K562 (cell line): ENCODE data around the gene ZC3H13. TPM values are rescaled to one million over a fixed set of nuclear protein-coding genes. Genes with fewer than 3 reads are reported as not detected.

ENCODE experiments used
- ATAC-seq: fragments of 200-7000 bp; cut with Tn5 transposase; 3 replicates; pipeline ENCODE4 v1.9.1; 2020; ENCODE audit warnings: moderate library complexity
- BruUV-seq: library from RNA; stranded (reverse); fragments of 400-500 nt; replicated peaks from 2 replicates; lab custom pipeline; 2021; lab: Mats Ljungman, UMichigan
- CTCF ChIA-PET: fragments of 300-600 bp; formaldehyde crosslinking; extraction: SDS; loops from one replicate; lab custom pipeline; 2021; ENCODE audit warnings: low intra/inter-chr PET ratio; lab: Yijun Ruan, JAX
- POLR2A ChIA-PET: fragments of 300-600, 350-650 bp; sonication (Branson Sonifier 250); formaldehyde crosslinking; extraction: SDS; loops from one replicate; lab custom pipeline; 2021; ENCODE audit warnings: antibody characterized with exemption, inconsistent platforms; lab: Yijun Ruan, JAX
- DNase-seq, 4 experiments: peaks; one replicate each; pipeline versions ENCODE4 v3.0.0 to v3.0.0-alpha.2; 2011 to 2018; ENCODE audit warnings: low spot score in 3 of 4, mixed read lengths in 3 of 4; ENCODE audit errors: extremely low read depth in 1 of 4
- FAIRE-seq: peaks from 2 replicates; lab custom pipeline; 2011; peaks lifted over from hg19 to GRCh38; lab: Jason Lieb, UNC
- H2AFZ ChIP-seq: 2 replicates; pipeline ENCODE4 v1.6.0; 2011; ENCODE audit warnings: low read depth, low read length, control low read depth, inconsistent platforms
- H3K27ac ChIP-seq: fragments of 200-600 bp; 3 replicates; pipeline ENCODE4 v1.8.0; 2011; ENCODE audit warnings: low read depth, mild to moderate bottlenecking, control low read depth, inconsistent platforms, low read length, moderate library complexity, mixed read lengths; ENCODE audit errors: extremely low read depth
- H3K27me3 ChIP-seq, 2 experiments: fragments of 300-600 bp in 1 of 2; 2 replicates in 1 of 2; 3 replicates in 1 of 2; pipeline versions ENCODE4 v1.6.0 to v1.8.0; 2011; ENCODE audit warnings: inconsistent platforms in 2 of 2, low read length in 2 of 2, mild to moderate bottlenecking in 1 of 2, mixed read lengths in 1 of 2, moderate library complexity in 1 of 2; ENCODE audit not compliant: control insufficient read depth in 2 of 2, insufficient read depth in 2 of 2
- H3K36me3 ChIP-seq: fragments of 300-600 bp; 3 replicates; pipeline ENCODE4 v1.8.0; 2011; ENCODE audit warnings: mild to moderate bottlenecking, low read length, inconsistent platforms; ENCODE audit not compliant: control insufficient read depth, insufficient read depth
- H3K4me1 ChIP-seq, 2 experiments: fragments of 200-600 bp in 1 of 2; replicated peaks in 1 of 2; 2 replicates in 1 of 2; 3 replicates in 1 of 2; pipeline versions ENCODE4 v1.5.1 to v1.8.0; 2011; ENCODE audit warnings: inconsistent platforms in 2 of 2, low read length in 2 of 2, mild to moderate bottlenecking in 1 of 2, mixed read lengths in 1 of 2, moderate library complexity in 1 of 2; ENCODE audit not compliant: control insufficient read depth in 2 of 2, insufficient read depth in 2 of 2
- H3K4me2 ChIP-seq: 2 replicates; pipeline ENCODE4 v1.6.1; 2011; ENCODE audit warnings: low read length, control low read depth, inconsistent platforms, mixed read lengths; ENCODE audit not compliant: insufficient read depth
- H3K4me3 ChIP-seq: fragments of 200-600 bp; sonication (generic), shearing (Covaris generic); 2 replicates; pipeline ENCODE4 v1.5.1; 2016; ENCODE audit warnings: control low read depth, inconsistent platforms
- H3K79me2 ChIP-seq: fragments of 200-600 bp; 3 replicates; pipeline ENCODE4 v1.8.0; 2011; ENCODE audit warnings: low read length, inconsistent platforms; ENCODE audit not compliant: control insufficient read depth, insufficient read depth
- H3K9ac ChIP-seq, 2 experiments: 2 replicates each; pipeline versions ENCODE4 v1.6.0 to v1.6.1; 2011; ENCODE audit warnings: low read depth in 2 of 2, low read length in 2 of 2, control low read depth in 1 of 2, inconsistent platforms in 1 of 2, mild to moderate bottlenecking in 1 of 2, mixed read lengths in 1 of 2; ENCODE audit not compliant: insufficient read depth in 1 of 2
- H3K9me1 ChIP-seq: one replicate; pipeline ENCODE4 v1.6.0; 2011; ENCODE audit warnings: inconsistent platforms, mild to moderate bottlenecking, low read length, moderate library complexity; ENCODE audit not compliant: control insufficient read depth, insufficient read depth
- H3K9me3 ChIP-seq: replicated peaks from 2 replicates; pipeline ENCODE4 v1.5.1; 2011; ENCODE audit warnings: low read depth, low read length, inconsistent platforms; ENCODE audit not compliant: control insufficient read depth, insufficient read depth
- H4K20me1 ChIP-seq: replicated peaks from 2 replicates; pipeline ENCODE4 v1.6.1; 2011; ENCODE audit warnings: low read length, inconsistent platforms, mixed read lengths; ENCODE audit not compliant: control insufficient read depth, insufficient read depth
- ARID4B ChIP-seq: sonication (generic); formaldehyde crosslinking; IDR thresholded peaks from 2 replicates; pipeline ENCODE4 v1.8.0; 2022; ENCODE audit warnings: mild to moderate bottlenecking, missing genetic modification reagents
- BDP1 ChIP-seq: IDR thresholded peaks from 3 replicates; pipeline ENCODE4 v1.6.1; 2011; ENCODE audit not compliant: insufficient read length, insufficient read depth
- COPS2 ChIP-seq: fragments of 450-650 bp; conservative IDR thresholded peaks from 2 replicates; pipeline ENCODE4 v1.6.1; 2016; ENCODE audit warnings: mild to moderate bottlenecking, moderate library complexity
- CTBP1 ChIP-seq: fragments of 450-650 bp; IDR thresholded peaks from 2 replicates; pipeline ENCODE4 v1.6.1; 2016; ENCODE audit warnings: borderline replicate concordance
- DPF2 ChIP-seq: fragments of 450-650 bp; IDR thresholded peaks from 2 replicates; pipeline ENCODE4 v1.6.1; 2016
- GABPB2 ChIP-seq: fragments of 250-450 bp; sonication (Bioruptor Pico); conservative IDR thresholded peaks from 2 replicates; pipeline ENCODE4 v1.5.1; 2021; ENCODE audit warnings: mild to moderate bottlenecking
- GTF2F1 ChIP-seq: IDR thresholded peaks from 2 replicates; pipeline ENCODE4 v1.6.1; 2011; ENCODE audit warnings: low read depth, low read length, improper control_type of control experiment
- KLF13 ChIP-seq: fragments of 450-650 bp; IDR thresholded peaks from 2 replicates; pipeline ENCODE4 v1.6.1; 2016; ENCODE audit warnings: missing genetic modification characterization, low read depth, mild to moderate bottlenecking, missing compliant biosample characterization, moderate library complexity, borderline replicate concordance
- MLX ChIP-seq, 2 experiments: fragments of 450-650 bp in 1 of 2; sonication (generic) in 1 of 2; formaldehyde crosslinking; conservative IDR thresholded peaks; 2 replicates each; pipeline versions ENCODE4 v1.4.0 to v1.8.1; 2020 to 2022; ENCODE audit warnings: mild to moderate bottlenecking in 1 of 2, missing genetic modification reagents in 1 of 2
- RBM22 ChIP-seq: fragments of 200-400 bp; formaldehyde crosslinking; IDR thresholded peaks from 2 replicates; pipeline ENCODE4 v1.6.1; 2018; ENCODE audit warnings: low read length, low read depth; ENCODE audit not compliant: poor library complexity, severe bottlenecking
- SIN3A ChIP-seq, 2 experiments: fragments of 150-350 bp in 1 of 2; IDR thresholded peaks; 2 replicates each; pipeline ENCODE4 v1.6.1; 2011 to 2016; ENCODE audit warnings: borderline replicate concordance in 2 of 2, low read depth in 2 of 2, low read length in 2 of 2, mild to moderate bottlenecking in 2 of 2, moderate library complexity in 2 of 2; ENCODE audit not compliant: control insufficient read depth in 1 of 2
- STAG1 ChIP-seq: sonication (generic); formaldehyde crosslinking; IDR thresholded peaks from 2 replicates; pipeline ENCODE4 v1.5.0; 2020; ENCODE audit warnings: missing genetic modification reagents, borderline replicate concordance
- U2AF2 ChIP-seq: fragments of 200-400 bp; formaldehyde crosslinking; optimal IDR thresholded peaks from 2 replicates; pipeline ENCODE3; 2017; ENCODE audit warnings: low read depth, mild to moderate bottlenecking, low read length
- ZNF696 ChIP-seq: fragments of 250-450 bp; sonication (Bioruptor Pico); conservative IDR thresholded peaks from 2 replicates; pipeline ENCODE4 v1.4.0; 2020; ENCODE audit warnings: mild to moderate bottlenecking, moderate library complexity
- WGBS: fragments of 100-300 bp; shearing (Covaris generic); methylation state at CpG from one replicate; pipeline ENCODE4 v1.1.6; 2016; ENCODE audit warnings: low coverage, mixed read lengths; ENCODE audit not compliant: insufficient coverage; ENCODE audit errors: missing lambda C conversion rate; 5-methylcytosine and 5-hydroxymethylcytosine counted together
- in situ Hi-C: fragments of 300-500 bp; cut with MboI; formaldehyde crosslinking; loops from 4 replicates; pipeline ENCODE4 v1.15.0; 2018; ENCODE audit warnings: inconsistent platforms, mixed read lengths
- intact Hi-C: fragments of 100-400 bp; cut with micrococcal nuclease; formaldehyde crosslinking; loops from 2 replicates; pipeline ENCODE4 v1.14.2; 2022
- polyA plus RNA-seq, 8 experiments: library from polyadenylated mRNA; depleted of rRNA in 4 of 8; stranded (reverse) in 5 of 8; unstranded in 3 of 8; fragments of >200 nt; fragmentation: Nextera tagmentation in 2 of 8; fragmentation: Illumina TruSeq in 1 of 8; extraction: Ambion mirVana in 2 of 8; extraction: Trizol in 1 of 8; gene quantifications; 2 replicates each; pipeline versions ENCODE4 v1.2.1 to v1.2.3, GENCODE V29; 2011 to 2014; ENCODE audit warnings: inconsistent platforms in 1 of 8, missing spikeins in 1 of 8
- total RNA-seq, 7 experiments: library from RNA; depleted of rRNA in 6 of 7; stranded (reverse); fragments of >200 nt in 6 of 7; fragmentation: Illumina TruSeq in 2 of 7; extraction: Trizol in 2 of 7; gene quantifications; 2 replicates each; pipeline versions ENCODE4 v1.2.1 to v1.2.3, GENCODE V29; 2011 to 2021; ENCODE audit warnings: low replicate concordance in 1 of 7
- TF ChIP-seq, protein P1 (sequence below): fragments of 250-450 bp; sonication (Bioruptor Pico); IDR thresholded peaks from 2 replicates; pipeline ENCODE4 v1.8.0; 2021; ENCODE audit warnings: borderline replicate concordance, mild to moderate bottlenecking, moderate library complexity; ENCODE audit not compliant: poor library complexity, severe bottlenecking

ZC3H13 gene
- total and polyA plus RNA-seq, 9 of the 15 experiments (the other 6 are each of a cell fraction or from before 2014, with no cell fraction given), result 4.9 to 27.6 (median 12.1) TPM

DNA sequence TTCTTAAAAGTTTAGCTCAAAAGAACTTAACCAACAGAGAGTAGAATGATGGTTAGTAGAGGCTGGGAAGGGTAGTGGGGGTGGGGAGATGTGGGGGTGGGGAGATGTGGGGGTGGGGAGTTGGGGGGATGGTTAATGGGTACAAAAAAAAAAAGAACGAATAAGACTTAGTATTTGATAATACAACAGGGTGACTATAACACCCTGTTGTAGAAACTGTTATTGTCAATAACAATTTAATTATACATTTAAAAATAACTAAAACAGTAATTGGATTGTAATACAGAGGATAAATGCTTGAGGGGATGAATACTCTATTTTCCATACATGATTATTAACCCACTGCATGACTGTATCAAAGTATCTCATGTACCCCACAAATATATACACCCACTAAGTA lies 91.1 kb downstream of the ZC3H13 start:
- ATAC-seq (no peak), FAIRE-seq (no peak), DNase-seq (no peak)
- H3K9ac ChIP-seq, result no peak overlapping the region
- H3K27me3 ChIP-seq, result no peaks in the 10 kb centered on the region
- no peaks in the 10 kb centered on the region for H4K20me1 ChIP-seq
- H3K27ac ChIP-seq, result no peak overlapping the region
- in situ Hi-C loops, result no loop called here
- peaks cover 39% of the 10 kb centered on the region for H3K36me3 ChIP-seq
- H3K9me3 ChIP-seq, result no peaks in the 10 kb centered on the region
- ChIA-PET CTCF (no interaction called here), POLR2A (no interaction called here)
- no peaks in the 10 kb centered on the region for H3K79me2 ChIP-seq
- BruUV-seq, result no TSS peak
- H3K4me2 ChIP-seq, result no peak overlapping the region
- intact Hi-C loops, result no loop called here
- TF ChIP-seq GABPB2 (CRISPR knock-in tag), result no peak
- TF ChIP-seq GTF2F1, result no peak
- no peak for TF ChIP-seq ZNF696 (CRISPR knock-in tag)
- TF ChIP-seq, protein P1, sequence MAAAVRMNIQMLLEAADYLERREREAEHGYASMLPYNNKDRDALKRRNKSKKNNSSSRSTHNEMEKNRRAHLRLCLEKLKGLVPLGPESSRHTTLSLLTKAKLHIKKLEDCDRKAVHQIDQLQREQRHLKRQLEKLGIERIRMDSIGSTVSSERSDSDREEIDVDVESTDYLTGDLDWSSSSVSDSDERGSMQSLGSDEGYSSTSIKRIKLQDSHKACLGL (CRISPR knock-in tag), result no peak
- no peak for TF ChIP-seq U2AF2
- TF ChIP-seq RBM22, result no peak
- no peak for TF ChIP-seq CTBP1
- TF ChIP-seq STAG1 (CRISPR knock-in tag), result no peak
- no peak for TF ChIP-seq DPF2
- no peak for TF ChIP-seq KLF13 (tag)
- no peak for TF ChIP-seq SIN3A (IDR thresholded peaks at IDR 0.05; ENCODE audit: borderline replicate concordance in 2 of 2, control insufficient read depth in 1 of 2, low read depth in 2 of 2, low read length in 2 of 2)
- no peak for TF ChIP-seq COPS2
- TF ChIP-seq BDP1, result no peak
- TF ChIP-seq ARID4B, result no peak
- TF ChIP-seq MLX (CRISPR knock-in tag; conservative IDR thresholded peaks at IDR 0.05), result no peak
- H2AFZ ChIP-seq, result no peak overlapping the region
- H3K4me1 ChIP-seq, result no peaks in the 10 kb centered on the region
- no CpG with 5 or more reads among the region's 1 CpG for WGBS
- no peak overlapping the region for H3K4me3 ChIP-seq
- H3K9me1 ChIP-seq, result no peaks in the 10 kb centered on the region
